Measurements from ENCODE around the gene HADHB.
"Not testable (repeated sequence)": the region's sequence is repeated elsewhere in the genome, so short reads cannot be mapped to it uniquely, and the experiment has no call there.

Gene HADHB

DNA sequence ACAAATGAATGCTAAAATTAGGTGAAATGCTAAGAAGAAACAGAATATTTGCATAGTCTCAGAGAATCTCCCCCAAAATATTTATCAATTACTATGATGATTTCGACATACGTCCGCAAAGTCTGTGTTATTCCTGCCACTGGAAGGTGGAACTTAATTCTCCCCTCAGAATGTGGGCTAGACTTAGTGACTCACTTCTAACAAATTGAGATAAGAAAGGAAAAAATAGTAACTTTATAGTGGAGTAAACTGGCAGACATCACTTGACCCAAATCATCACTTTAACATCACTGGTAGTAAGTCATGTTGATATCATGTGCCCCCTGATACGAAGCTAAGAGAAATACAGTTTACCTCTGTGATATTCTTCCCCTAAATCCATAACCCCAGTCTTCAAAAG is 23.5 kb downstream of the HADHB start:
- no peaks in the 10 kb centered on the region for H3K9me3 ChIP-seq (ENCODE audit: control insufficient read depth, insufficient read depth, low read length)
- no peaks in the 10 kb centered on the region; the same call in 1 of the 2 replicates for H3K36me3 ChIP-seq (ENCODE audit: insufficient read depth, low read length)
- H3K9ac ChIP-seq (ENCODE audit: low read depth, low read length): no peak overlapping the region
- no peaks in the 10 kb centered on the region for H3K4me1 ChIP-seq (ENCODE audit: insufficient read depth, low read length)

DNA sequence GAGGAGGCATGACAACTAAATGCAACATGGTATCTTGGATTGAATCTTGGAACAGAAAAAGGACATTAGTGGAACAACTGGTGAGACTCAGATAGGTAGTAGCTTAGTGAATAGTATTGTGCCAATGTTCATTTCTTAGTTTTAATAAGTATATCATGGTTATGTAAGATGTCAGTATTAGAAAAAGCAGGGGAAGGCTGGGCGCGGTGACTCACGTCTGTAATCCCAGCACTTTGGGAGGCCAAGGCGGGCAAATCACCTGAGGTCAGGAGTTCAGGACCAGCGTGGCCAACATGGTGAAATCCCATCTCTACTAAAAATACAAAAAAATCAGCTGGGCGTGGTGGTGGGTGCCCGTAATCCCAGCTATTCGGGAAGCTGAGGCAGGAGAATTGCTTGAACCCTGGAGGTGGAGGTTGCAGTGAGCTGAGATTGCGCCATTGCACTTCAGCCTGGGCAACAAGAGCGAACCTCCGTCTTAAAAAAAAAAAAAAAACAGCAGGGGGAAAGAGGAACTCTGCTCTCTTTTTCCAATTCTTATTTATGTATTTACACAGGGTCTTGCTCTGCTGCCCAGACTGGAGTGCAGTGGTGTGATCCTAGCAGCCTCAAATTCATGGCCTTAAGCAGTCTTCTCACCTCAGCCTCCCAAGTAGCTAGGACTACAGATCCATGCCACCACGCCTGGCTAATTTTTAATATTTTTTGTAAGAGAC is 24.1 kb downstream of the HADHB start:
- H3K4me1 ChIP-seq (ENCODE audit: insufficient read depth, low read length); H3K9ac ChIP-seq (ENCODE audit: low read depth, low read length); H3K9me3 ChIP-seq (ENCODE audit: control insufficient read depth, insufficient read depth, low read length); H3K36me3 ChIP-seq (ENCODE audit: insufficient read depth, low read length): not testable (repeated sequence)

DNA sequence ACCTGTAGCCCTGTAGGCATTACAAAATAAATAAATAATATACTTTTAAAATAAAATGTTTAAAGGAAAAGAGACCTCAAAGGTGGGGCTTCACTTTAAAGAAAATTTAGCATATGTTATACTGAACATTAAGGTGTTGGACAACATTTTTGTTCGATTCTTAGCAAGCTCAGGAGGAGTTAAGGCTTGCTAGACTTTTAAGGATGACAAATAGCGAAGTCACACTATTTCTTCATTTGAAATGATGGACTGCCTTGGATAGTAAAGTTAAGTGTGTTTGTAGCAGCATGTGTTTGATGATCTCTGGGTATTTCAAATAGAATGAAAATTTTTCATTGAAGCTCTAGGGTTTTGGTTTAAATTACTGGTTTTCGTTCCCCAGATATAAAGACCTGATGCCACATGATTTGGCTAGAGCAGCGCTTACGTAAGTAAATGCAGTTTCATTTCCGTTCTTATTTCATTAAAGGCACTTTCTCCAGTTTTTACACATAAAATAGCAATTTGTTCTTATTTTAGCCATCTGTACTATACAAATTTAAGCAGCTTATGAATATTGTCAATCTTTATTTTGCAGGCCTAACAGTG is 24.9 kb downstream of the HADHB start:
- H3K9ac ChIP-seq (ENCODE audit: low read depth, low read length): no peak overlapping the region
- no peaks in the 10 kb centered on the region for H3K9me3 ChIP-seq (ENCODE audit: control insufficient read depth, insufficient read depth, low read length)
- no peaks in the 10 kb centered on the region for H3K4me1 ChIP-seq (ENCODE audit: insufficient read depth, low read length)
- H3K36me3 ChIP-seq (ENCODE audit: insufficient read depth, low read length): peaks cover 4% of the 10 kb centered on the region; the same call in 1 of the 2 replicates

DNA sequence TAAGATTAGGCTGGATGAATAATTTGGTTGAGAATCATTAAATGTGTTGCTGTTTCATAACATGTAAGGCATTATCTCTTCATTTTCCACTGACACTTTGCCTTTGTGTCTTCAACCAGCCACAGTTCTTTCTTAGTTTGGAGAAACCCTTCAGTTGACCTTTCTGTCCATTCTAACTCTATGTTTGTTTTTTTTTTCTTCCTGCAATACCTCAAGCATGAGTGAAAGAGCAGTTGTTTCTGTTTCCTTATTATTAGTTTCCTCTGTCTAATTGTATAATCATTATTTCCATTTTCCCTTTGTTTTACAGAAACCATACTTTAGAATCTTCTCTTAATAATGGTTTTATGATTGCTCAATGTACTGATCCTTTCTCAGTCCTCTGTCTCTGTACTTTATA is 25.6 kb downstream of the HADHB start:
- Histone ChIP-seq H3K9ac (ENCODE audit: low read depth, low read length) (no peak overlapping the region), H3K4me1 (ENCODE audit: insufficient read depth, low read length) (no peaks in the 10 kb centered on the region), H3K9me3 (ENCODE audit: control insufficient read depth, insufficient read depth, low read length) (no peaks in the 10 kb centered on the region), H3K36me3 (ENCODE audit: insufficient read depth, low read length) (peaks cover 4% of the 10 kb centered on the region; the same call in 1 of the 2 replicates)

DNA sequence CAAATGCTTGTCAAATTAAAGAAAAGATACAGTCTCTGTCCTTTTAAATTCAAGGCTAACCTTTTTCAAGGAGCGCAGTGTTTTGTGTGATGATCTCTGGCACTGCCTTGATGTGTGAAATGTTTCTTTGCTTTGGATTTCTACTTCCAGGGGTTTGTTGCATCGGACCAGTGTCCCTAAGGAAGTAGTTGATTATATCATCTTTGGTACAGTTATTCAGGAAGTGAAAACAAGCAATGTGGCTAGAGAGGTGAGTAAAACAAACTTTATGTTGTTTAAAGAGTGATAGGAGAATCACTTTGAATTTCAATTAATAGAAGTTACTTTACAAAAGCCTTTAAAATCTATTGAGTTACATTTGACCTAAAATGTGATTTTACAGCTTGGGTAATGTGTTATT is 28.8 kb downstream of the HADHB start:
- no peak overlapping the region for H3K9ac ChIP-seq (ENCODE audit: low read depth, low read length)
- no peaks in the 10 kb centered on the region for H3K9me3 ChIP-seq (ENCODE audit: control insufficient read depth, insufficient read depth, low read length)
- peaks cover 8% of the 10 kb centered on the region; the same call in 1 of the 2 replicates for H3K36me3 ChIP-seq (ENCODE audit: insufficient read depth, low read length)
- no peaks in the 10 kb centered on the region for H3K4me1 ChIP-seq (ENCODE audit: insufficient read depth, low read length)

DNA sequence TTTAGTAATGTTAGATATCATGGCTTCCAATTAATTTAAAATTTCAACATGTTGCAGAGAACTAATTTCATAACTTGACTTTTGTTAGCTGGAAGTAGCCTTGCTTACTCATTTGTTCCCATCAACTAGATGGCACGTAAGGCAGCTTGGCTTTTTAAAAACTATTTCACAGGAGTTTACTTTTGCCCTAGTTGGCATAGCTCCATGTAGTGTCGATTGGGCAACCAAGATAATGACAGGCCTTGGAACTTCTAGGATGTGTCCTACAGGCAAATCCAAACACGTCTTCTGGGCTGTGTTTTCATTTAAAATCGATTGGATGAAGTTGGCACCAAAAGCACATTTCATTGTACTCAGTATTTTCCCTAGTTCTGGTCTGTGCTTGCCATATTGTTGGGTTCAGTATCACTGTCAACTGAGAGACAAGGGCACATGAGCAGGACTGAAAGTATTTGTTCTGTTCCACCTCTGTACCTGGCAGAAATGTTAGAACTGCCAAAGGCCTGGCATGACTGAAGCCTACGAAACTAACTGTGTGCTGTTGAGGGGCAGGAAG is 29.4 kb downstream of the HADHB start:
- no peaks in the 10 kb centered on the region for H3K4me1 ChIP-seq (ENCODE audit: insufficient read depth, low read length)
- no peak overlapping the region for H3K9ac ChIP-seq (ENCODE audit: low read depth, low read length)
- H3K36me3 ChIP-seq (ENCODE audit: insufficient read depth, low read length): peaks cover 14% of the 10 kb centered on the region; the same call in 1 of the 2 replicates
- no peaks in the 10 kb centered on the region for H3K9me3 ChIP-seq (ENCODE audit: control insufficient read depth, insufficient read depth, low read length)

DNA sequence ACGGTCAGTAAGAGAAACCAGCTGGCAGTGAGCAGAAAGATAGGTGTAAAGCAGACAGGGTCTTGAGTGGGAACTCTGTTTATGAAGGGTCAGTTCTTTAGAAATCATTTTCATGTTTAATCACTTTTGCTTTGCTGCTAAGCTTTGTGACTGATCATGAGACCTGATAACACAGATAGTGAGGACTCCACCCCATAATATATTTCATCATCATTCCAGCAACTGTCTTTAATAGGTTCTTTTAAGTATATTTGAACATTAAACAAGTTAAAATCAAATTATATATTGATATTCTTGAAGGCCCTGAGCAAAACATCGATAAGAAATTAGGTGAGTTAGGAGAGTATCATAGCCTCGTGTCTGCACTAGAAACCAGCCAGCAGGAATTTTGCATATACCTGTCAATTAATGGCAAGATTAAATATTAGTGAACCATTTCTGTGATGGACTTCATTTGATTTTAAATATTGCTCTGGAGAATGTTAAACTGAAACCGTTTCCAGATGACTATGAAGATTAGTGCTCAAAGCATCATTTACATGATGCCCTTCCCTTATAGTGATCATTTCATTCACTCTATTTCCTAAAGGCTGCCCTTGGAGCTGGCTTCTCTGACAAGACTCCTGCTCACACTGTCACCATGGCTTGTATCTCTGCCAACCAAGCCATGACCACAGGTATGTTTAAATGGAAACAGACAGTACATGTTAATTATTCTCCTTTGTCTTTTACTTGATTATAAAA is 31.9 kb downstream of the HADHB start:
- H3K36me3 ChIP-seq (ENCODE audit: insufficient read depth, low read length): peaks cover 17% of the 10 kb centered on the region; the same call in 1 of the 2 replicates
- H3K9me3 ChIP-seq (ENCODE audit: control insufficient read depth, insufficient read depth, low read length): no peaks in the 10 kb centered on the region

DNA sequence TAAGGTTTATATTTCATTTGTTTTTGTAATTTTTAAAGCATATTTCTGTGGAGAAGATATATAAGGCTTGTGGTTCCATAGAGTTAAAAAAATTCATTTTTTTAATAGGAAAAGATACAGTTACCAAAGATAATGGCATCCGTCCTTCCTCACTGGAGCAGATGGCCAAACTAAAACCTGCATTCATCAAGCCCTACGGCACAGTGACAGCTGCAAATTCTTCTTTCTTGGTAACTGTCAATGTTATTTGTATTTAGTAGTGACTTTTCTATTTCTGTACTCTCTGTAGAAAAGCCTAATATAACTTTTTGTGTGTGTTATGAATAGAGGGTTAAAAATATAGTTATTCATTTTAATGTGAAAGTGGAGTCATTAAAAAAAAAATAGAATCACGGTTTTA is 35.1 kb downstream of the HADHB start:
- Histone ChIP-seq H3K9ac (ENCODE audit: low read depth, low read length) (no peak overlapping the region), H3K4me1 (ENCODE audit: insufficient read depth, low read length) (no peaks in the 10 kb centered on the region), H3K9me3 (ENCODE audit: control insufficient read depth, insufficient read depth, low read length) (no peaks in the 10 kb centered on the region), H3K36me3 (ENCODE audit: insufficient read depth, low read length) (peaks cover 13% of the 10 kb centered on the region; the same call in 1 of the 2 replicates)

More for the DNA sequence above, 31.9 kb downstream of the HADHB start:
- no peak overlapping the region for H3K9ac ChIP-seq (ENCODE audit: low read depth, low read length)
- no peaks in the 10 kb centered on the region for H3K4me1 ChIP-seq (ENCODE audit: insufficient read depth, low read length)

DNA sequence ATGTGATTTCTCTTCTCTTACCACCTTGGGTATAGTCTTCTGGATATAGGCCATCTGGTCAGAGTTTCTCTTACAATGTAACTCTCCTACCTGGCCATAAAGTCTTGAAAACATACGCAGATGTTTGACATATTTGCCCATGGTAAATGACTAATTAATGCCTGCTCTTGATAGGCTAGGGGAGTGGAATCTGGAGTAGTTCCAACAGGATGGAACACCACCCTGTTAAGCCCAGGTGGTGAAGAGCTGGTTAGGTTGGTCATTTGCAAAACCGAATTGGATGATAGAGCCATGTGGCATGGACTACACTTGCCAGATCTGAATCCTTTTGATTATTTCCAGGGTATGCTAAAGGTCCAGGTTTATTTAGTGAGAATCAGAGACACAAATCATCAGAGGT is 36.5 kb downstream of the HADHB start:
- H3K9ac ChIP-seq (ENCODE audit: low read depth, low read length): no peak overlapping the region
- H3K4me1 ChIP-seq (ENCODE audit: insufficient read depth, low read length): no peaks in the 10 kb centered on the region
- peaks cover 15% of the 10 kb centered on the region; the same call in 1 of the 2 replicates for H3K36me3 ChIP-seq (ENCODE audit: insufficient read depth, low read length)
- H3K9me3 ChIP-seq (ENCODE audit: control insufficient read depth, insufficient read depth, low read length): no peaks in the 10 kb centered on the region

DNA sequence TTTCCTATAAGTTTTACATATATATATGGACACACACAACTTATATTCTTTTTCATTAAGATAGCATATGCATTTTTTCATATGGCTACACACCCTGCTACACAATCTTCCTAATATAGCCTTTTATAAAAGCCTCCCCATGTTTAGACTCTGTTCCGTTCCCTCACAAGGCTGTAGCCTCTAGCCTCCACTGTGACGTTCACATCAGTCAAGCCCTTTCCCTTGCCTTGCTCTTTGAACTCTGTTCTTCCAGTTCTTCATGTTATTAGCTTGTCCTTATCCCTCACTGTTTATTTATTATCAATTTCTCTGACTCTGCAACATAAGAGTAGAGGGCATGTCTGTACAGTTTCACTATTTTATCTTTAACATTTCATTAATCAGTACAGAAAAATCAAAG is 38.9 kb downstream of the HADHB start:
- no peaks in the 10 kb centered on the region for H3K9me3 ChIP-seq (ENCODE audit: control insufficient read depth, insufficient read depth, low read length)
- no peak overlapping the region for H3K9ac ChIP-seq (ENCODE audit: low read depth, low read length)
- peaks cover 17% of the 10 kb centered on the region; the same call in 1 of the 2 replicates for H3K36me3 ChIP-seq (ENCODE audit: insufficient read depth, low read length)
- no peaks in the 10 kb centered on the region for H3K4me1 ChIP-seq (ENCODE audit: insufficient read depth, low read length)

DNA sequence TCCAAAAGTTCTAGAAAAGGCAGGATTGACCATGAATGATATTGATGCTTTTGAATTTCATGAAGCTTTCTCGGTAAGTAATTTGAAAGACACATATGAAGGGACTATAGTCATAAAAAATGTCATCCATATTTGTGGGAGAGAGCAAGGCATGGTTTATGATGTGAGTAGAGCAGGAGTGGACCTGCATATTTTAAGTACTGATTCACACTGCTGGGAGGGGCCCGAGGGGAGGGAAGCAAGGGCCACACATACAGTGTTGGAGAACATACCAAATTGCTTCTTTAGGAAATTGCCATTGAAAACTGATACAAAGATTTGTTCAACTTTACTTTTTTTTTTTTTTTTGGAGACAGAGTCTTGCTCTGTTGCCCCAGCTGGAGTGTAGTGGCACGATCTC is 39.4 kb downstream of the HADHB start:
- no peak overlapping the region for H3K9ac ChIP-seq (ENCODE audit: low read depth, low read length)
- H3K4me1 ChIP-seq (ENCODE audit: insufficient read depth, low read length): no peaks in the 10 kb centered on the region

DNA sequence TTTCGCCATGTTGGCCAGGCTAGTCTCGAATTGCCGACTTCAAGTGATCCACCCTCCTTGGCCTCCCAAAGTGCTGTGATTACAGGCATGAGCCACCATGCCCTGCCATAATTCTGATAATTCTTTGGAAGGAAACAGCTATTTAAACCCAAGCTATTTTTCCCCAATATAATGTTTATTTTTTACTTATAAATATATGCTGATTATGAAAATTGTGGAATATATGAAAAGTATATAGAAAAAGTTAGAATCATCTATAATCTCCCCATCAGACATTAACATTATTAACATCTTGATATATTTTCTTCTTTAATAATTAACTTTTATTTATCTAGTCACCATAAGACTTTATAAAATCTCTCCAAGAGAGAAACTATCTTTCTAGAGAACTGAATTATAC is 41.2 kb downstream of the HADHB start:
- Histone ChIP-seq H3K9me3 (ENCODE audit: control insufficient read depth, insufficient read depth, low read length) (no peaks in the 10 kb centered on the region), H3K4me1 (ENCODE audit: insufficient read depth, low read length) (no peaks in the 10 kb centered on the region), H3K36me3 (ENCODE audit: insufficient read depth, low read length) (peaks cover 9% of the 10 kb centered on the region; the same call in 1 of the 2 replicates), H3K9ac (ENCODE audit: low read depth, low read length) (no peak overlapping the region)

More for the DNA sequence above, 39.4 kb downstream of the HADHB start:
- H3K36me3 ChIP-seq (ENCODE audit: insufficient read depth, low read length): peaks cover 12% of the 10 kb centered on the region; the same call in 1 of the 2 replicates
- no peaks in the 10 kb centered on the region for H3K9me3 ChIP-seq (ENCODE audit: control insufficient read depth, insufficient read depth, low read length)

DNA sequence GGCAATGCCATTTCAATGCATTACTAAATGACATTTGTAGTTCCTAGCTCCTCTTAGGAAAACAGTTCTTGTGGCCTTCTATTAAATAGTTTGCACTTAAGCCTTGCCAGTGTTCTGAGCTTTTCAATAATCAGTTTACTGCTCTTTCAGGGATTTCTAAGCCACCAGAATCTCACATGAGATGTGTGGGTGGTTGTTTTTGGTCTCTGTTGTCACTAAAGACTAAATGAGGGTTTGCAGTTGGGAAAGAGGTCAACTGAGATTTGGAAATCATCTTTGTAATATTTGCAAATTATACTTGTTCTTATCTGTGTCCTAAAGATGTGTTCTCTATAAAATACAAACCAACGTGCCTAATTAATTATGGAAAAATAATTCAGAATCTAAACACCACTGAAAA is 45.3 kb downstream of the HADHB start:
- no peak overlapping the region for H3K9ac ChIP-seq (ENCODE audit: low read depth, low read length)
- no peaks in the 10 kb centered on the region for H3K9me3 ChIP-seq (ENCODE audit: control insufficient read depth, insufficient read depth, low read length)
- peaks cover 9% of the 10 kb centered on the region; the same call in 1 of the 2 replicates for H3K36me3 ChIP-seq (ENCODE audit: insufficient read depth, low read length)

DNA sequence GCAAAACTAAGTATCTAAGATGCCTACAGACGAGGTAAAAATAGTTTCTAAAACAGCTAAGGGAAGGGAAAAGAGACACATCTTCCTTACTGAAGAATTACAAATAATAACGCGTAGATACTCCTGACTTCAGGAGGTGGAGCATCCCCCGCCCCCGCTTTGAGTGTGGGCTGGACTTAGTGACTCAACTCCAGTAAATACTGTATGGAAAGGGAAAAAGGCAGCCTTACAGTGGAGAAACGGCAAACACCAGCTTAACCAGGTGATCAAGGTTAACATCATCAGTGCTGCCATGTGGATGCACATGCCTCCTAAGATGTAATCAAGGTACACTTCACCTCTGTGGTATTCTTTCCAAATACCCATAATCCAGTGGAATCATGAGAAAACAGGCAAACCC is 47.9 kb downstream of the HADHB start:
- no peak overlapping the region for H3K9ac ChIP-seq (ENCODE audit: low read depth, low read length)
- H3K36me3 ChIP-seq (ENCODE audit: insufficient read depth, low read length): peaks cover 4% of the 10 kb centered on the region; the same call in 1 of the 2 replicates
- peaks cover 9% of the 10 kb centered on the region; the same call in 1 of the 2 replicates for H3K4me1 ChIP-seq (ENCODE audit: insufficient read depth, low read length)
- no peaks in the 10 kb centered on the region for H3K9me3 ChIP-seq (ENCODE audit: control insufficient read depth, insufficient read depth, low read length)

More for the DNA sequence above, 45.3 kb downstream of the HADHB start:
- H3K4me1 ChIP-seq (ENCODE audit: insufficient read depth, low read length): peaks cover 4% of the 10 kb centered on the region; the same call in 1 of the 2 replicates
